Ovary (tissue), 9 donors: Measurements from ENCODE around the gene SSRP1. TPM values are rescaled to one million over a fixed set of nuclear protein-coding genes. Genes with fewer than 3 reads are reported as not detected.
A peak's percentile ranks its signal among the peaks of the same experiment; 100 is the strongest.

ENCODE experiments used
- DNase-seq, 5 donors: peaks; one replicate each; pipeline ENCODE4 v3.0.0-alpha.2; 2019 to 2020
- H3K27ac ChIP-seq, 2 donors: fragments of 200-600 bp; one replicate each; pipeline versions ENCODE4 v1.5.1 to v1.8.0; 2019 to 2022
- H3K27me3 ChIP-seq: fragments of 200-600 bp; one replicate; pipeline ENCODE4 v1.8.0; 2022
- H3K36me3 ChIP-seq: fragments of 200-600 bp; sonication (generic); one replicate; pipeline ENCODE4 v1.5.1; 2019
- H3K4me1 ChIP-seq: one replicate; pipeline ENCODE4 v1.8.1; 2013; ENCODE audit warnings: mild to moderate bottlenecking, moderate library complexity; ENCODE audit not compliant: insufficient read depth
- H3K4me3 ChIP-seq: fragments of 200-600 bp; sonication (generic); one replicate; pipeline ENCODE4 v1.5.1; 2017
- H3K9me3 ChIP-seq, 2 donors: fragments of 200-600 bp in 1 of 2; sonication (generic) in 1 of 2; one replicate each; pipeline versions ENCODE4 v1.5.1 to v1.8.1; 2013 to 2019; ENCODE audit warnings: mild to moderate bottlenecking in 1 of 2, moderate library complexity in 1 of 2
- CTCF ChIP-seq, 3 donors: fragments of 450-650 bp in 2 of 3; fragments of 200-600 bp in 1 of 3; IDR thresholded peaks; one replicate each; pipeline versions ENCODE4 v1.5.1 to v1.8.0; 2016 to 2022; ENCODE audit warnings: antibody characterized with exemption in 3 of 3, mild to moderate bottlenecking in 1 of 3
- EP300 ChIP-seq: sonication (generic); formaldehyde crosslinking; IDR thresholded peaks from one replicate; pipeline ENCODE4 v1.6.1; 2017; ENCODE audit warnings: antibody characterized with exemption
- POLR2A ChIP-seq: fragments of 450-650 bp; IDR thresholded peaks from one replicate; pipeline ENCODE4 v1.6.1; 2017; ENCODE audit warnings: antibody characterized with exemption, mild to moderate bottlenecking, moderate library complexity
- WGBS, 3 donors: extraction: QIAGEN DNeasy Blood & Tissue Kit in 1 of 3; methylation state at CpG; one replicate each; pipeline versions ENCODE4 v1.1.5 to v1.1.7; 2013 to 2017; 5-methylcytosine and 5-hydroxymethylcytosine counted together
- intact Hi-C, 4 donors: fragments of 100-400 bp; cut with DNase I; formaldehyde crosslinking; loops; one replicate each; pipeline versions ENCODE4 v1.11.0 to v1.15.1; 2022 to 2023
- polyA plus RNA-seq, 2 donors: library from polyadenylated mRNA; stranded (reverse); fragments of 200-250 nt in 1 of 2; fragments of 350-450 nt in 1 of 2; fragmentation: Illumina TruSeq in 1 of 2; extraction: RNeasy Lipid Tissue Mini Kit (QIAGEN cat#74804) in 1 of 2; gene quantifications; one replicate each; pipeline ENCODE4 v1.2.3, GENCODE V29; 2013 to 2014
- total RNA-seq, 7 donors: library from RNA; depleted of rRNA in 2 of 7; stranded (reverse); fragments of >200 nt in 2 of 7; fragmentation: NEBNext Ultra II Directional in 3 of 7; extraction: Animal tissue kit (Norgen Biotek cat#: 25700) in 3 of 7; gene quantifications; one replicate each; pipeline versions ENCODE4 v1.1.0 to v1.2.4, GENCODE V29; 2016 to 2023
- donor health status: DM: no; HTN: no; CAD: no; lungs with moderate emphysema.
- donor health status: DM: no; HTN: no; CAD: no.
- donor health status: Bipolar disorder and iron deficiency.
- donor health status: DM: yes; HTN: yes; CAD: no.
- donor health status: DM: no; HTN: no; CAD: no.
- donor health status: DM: yes; HTN: yes; CAD: no.

Gene SSRP1
- total and polyA plus RNA-seq, 9 donors: 43.3 to 134 (median 87.7) TPM

GRCh38 chr11:57349491-57350274, 14.0 kb upstream of the SSRP1 start:
- Histone ChIP-seq H3K27ac (no peak overlapping the region), H3K27me3 (no peaks in the 10 kb centered on the region), H3K9me3 (no peaks in the 10 kb centered on the region), H3K36me3 (no peaks in the 10 kb centered on the region), H3K4me1 (peaks cover 3% of the 10 kb centered on the region), H3K4me3 (no peak overlapping the region)
- TF ChIP-seq EP300 (no peak), CTCF (IDR thresholded peaks at IDR 0.05) (peak; percentile 70 to 78 (median 74))
- intact Hi-C loops: loop anchor here in 1 of 4 donors (10.0 kb wide), 2 partner anchors 75 to 115 kb away; partner anchors contain the start of gene RTN4RL2
- peak; percentile 58 to 82 (median 74) for DNase-seq
- 18 to 23% (median 23%) methylated on average over 31 of the region's 31 CpGs for WGBS, 3 donors

GRCh38 chr11:57348636-57349313, 13.1 kb upstream of the SSRP1 start:
- no peak overlapping the region for H3K4me3 ChIP-seq
- TF ChIP-seq POLR2A (no peak), CTCF (IDR thresholded peaks at IDR 0.05) (no peak), EP300 (no peak)
- no peaks in the 10 kb centered on the region for H3K9me3 ChIP-seq
- H3K36me3 ChIP-seq: no peaks in the 10 kb centered on the region
- 90 to 93% (median 91%) methylated on average over 14 of the region's 14 CpGs for WGBS, 3 donors
- intact Hi-C loops: no loop called here
- no peak for DNase-seq
- no peaks in the 10 kb centered on the region for H3K27me3 ChIP-seq
- H3K4me1 ChIP-seq: peaks cover 3% of the 10 kb centered on the region
- no peak overlapping the region for H3K27ac ChIP-seq

GRCh38 chr11:57348052-57348451, 12.4 kb upstream of the SSRP1 start:
- TF ChIP-seq EP300: no peak
- TF ChIP-seq POLR2A: no peak
- no peak for TF ChIP-seq CTCF (IDR thresholded peaks at IDR 0.05)
- DNase-seq: no peak
- Histone ChIP-seq H3K4me1 (peaks cover 3% of the 10 kb centered on the region), H3K27me3 (no peaks in the 10 kb centered on the region), H3K9me3 (no peaks in the 10 kb centered on the region), H3K36me3 (no peaks in the 10 kb centered on the region), H3K27ac (no peak overlapping the region), H3K4me3 (no peak overlapping the region)
- WGBS, 3 donors: 73 to 78% (median 77%) methylated on average over 7 of the region's 7 CpGs
- intact Hi-C loops: no loop called here

- Histone ChIP-seq H3K4me3 (no peak overlapping the region), H3K9me3 (no peaks in the 10 kb centered on the region), H3K27me3 (no peaks in the 10 kb centered on the region), H3K27ac (no peak overlapping the region), H3K4me1 (peaks cover 3% of the 10 kb centered on the region), H3K36me3 (no peaks in the 10 kb centered on the region)
- DNase-seq: no peak
- intact Hi-C loops: no loop called here
- 73 to 85% (median 75%) methylated on average over 9 of the region's 9 CpGs for WGBS, 3 donors
- no peak for TF ChIP-seq POLR2A
- TF ChIP-seq EP300: no peak
- TF ChIP-seq CTCF (IDR thresholded peaks at IDR 0.05): no peak
These were observed 11.6 kb upstream of the SSRP1 start for GRCh38 chr11:57347336-57347735.
